NCI-H2171 (cell line): ENCODE measurements around the gene TBXAS1.

Experiments used
- DNase-seq: peaks from one replicate; lab custom pipeline; 2025; lab: John Stamatoyannopoulos, UW

TBXAS1 gene

DNA sequence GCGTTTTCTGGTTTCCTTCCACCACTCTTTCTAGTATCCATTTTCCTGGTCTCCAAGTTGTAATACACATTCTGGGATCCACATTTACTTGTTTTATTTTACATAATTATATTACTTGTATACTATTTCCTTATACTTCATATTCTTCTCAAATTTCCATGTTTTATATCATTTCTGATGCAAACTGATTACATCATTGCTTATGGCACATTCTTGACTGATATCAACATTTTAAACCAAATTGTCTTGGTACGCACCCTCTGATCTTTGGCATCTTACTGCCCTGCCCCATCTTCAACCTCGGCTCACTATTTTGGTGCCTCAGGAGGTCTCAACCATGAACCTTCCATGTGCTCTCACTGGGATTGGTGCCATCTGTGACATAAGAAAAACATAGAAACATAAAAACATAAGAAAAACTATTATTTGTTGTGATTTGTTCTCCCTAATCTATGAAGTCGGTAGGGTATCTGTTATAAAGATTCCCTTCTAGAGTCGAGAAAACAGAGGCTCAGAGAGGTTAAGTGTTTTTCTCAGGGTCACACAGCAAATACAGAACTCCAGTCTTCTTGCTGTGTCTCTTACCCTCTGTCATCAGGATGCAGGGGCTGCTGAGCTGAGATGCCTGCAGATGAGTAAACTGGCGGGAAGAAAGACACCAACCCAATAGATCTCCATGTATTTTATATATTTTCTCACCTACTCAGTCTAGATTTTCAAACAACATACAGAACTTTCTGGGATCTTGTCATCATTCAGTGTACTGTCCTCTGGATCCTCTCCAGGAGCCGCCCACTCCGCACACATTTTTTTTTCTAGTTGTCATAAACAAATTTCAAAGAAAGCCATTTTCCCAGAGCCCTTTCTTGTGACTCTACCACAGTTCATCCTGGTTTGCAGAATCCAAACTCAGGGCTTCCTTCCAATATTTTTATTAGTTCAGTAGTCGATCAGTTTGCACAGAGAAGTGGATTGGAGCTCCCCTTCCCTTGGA, 154.2 kb downstream of the TBXAS1 start:
- no peak for DNase-seq

DNA sequence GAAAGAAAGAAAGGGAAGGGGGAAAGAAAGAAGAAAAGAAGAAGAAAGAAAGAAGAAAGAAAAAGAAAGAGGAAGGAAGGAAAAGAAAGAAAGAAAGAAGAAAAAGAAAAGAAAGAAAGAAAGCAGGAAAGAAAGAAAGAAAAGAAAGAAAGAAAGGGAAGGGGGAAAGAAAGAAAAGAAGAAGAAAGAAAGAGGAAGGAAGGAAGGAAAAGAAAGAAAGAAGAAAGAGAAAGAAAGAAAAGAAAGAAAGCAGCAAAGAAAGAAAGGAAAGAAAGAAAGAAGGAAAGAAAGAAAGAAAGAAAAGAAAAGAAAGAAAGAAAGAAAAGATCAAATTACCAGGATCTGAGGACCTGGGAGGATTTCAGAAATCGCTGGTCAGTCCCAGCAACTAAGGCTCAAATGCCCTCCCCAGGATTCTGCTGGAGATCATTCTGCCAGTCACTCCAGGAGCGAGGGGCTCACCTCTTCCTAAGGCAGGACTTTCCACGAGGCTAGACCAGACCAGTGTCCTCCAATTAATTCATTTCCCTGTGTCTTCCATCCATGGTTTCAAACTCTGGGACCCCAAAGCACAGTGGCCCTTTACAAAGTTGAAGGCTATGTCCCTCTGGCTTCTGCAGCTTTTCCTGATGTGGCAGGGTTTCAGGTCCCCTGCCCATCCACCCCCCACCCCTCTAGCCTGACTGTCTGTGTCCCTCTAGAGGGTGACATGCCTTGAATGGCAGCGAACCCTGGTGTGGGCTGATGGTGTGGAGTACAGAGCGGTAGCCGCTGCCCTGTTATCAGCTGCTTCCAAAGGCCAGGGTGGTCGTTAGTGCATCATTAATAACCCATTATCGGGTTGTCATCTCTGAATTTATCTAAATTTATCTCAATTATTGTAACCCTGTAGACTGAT, 155.8 kb downstream of the TBXAS1 start:
- no peak for DNase-seq

DNA sequence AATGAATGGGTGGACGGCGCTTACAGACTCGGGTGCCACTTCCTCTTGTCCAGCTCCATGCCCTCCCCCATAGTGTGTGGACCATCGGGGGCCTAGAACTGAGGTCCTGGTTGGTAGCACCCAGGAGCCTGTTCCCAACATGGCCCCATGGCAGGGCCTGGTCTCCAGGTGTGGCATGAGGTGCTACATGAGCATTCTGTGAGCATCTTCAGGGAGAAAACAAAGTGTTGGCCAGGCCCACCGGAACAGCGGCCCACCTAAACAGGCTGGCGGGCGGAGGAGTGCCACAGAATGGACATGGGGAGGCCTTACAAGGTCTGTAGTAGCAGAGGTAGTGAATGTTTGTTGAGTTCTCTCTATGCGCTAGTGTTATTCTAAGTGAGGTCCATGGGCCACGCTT, 156.7 kb downstream of the TBXAS1 start:
- no peak for DNase-seq

DNA sequence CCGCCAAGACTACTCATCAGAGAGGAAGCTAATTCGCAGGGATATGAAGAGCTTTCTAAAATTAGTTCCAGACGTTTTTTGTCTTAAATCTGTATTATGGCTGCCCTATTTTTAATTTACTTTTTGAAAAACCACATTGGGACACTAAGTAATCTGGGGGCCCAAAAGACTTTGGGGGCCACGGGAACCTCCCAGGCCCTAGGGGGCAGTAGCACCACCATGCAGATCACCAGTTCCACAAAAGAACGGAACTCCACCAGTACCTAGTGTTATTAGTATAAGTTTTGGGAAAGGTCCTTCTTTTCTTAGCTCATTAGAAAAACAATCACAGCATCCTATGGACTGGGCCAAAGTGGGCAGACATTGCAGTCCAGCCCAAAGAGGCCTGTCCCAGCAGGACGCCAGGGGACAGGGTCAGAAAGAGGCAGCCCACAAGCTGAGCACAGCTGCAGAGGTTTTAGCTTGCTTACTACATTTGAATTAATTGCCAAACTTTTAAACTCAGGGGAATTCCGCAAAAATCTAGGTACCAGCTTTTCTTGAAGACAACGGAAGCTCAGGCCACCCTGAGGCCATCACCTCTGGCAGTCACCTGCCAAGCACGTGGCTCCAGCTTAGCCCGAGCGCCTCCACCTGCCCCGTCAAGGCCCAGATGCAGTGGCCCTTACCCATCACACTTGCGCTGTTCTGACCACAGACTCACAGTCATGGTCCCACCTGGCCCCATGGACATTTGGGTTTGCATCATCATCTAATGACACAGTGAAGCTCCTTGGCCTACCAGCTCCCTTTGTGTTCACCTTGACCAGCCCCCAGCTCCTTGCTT, 158.8 kb downstream of the TBXAS1 start:
- DNase-seq, result no peak

DNA sequence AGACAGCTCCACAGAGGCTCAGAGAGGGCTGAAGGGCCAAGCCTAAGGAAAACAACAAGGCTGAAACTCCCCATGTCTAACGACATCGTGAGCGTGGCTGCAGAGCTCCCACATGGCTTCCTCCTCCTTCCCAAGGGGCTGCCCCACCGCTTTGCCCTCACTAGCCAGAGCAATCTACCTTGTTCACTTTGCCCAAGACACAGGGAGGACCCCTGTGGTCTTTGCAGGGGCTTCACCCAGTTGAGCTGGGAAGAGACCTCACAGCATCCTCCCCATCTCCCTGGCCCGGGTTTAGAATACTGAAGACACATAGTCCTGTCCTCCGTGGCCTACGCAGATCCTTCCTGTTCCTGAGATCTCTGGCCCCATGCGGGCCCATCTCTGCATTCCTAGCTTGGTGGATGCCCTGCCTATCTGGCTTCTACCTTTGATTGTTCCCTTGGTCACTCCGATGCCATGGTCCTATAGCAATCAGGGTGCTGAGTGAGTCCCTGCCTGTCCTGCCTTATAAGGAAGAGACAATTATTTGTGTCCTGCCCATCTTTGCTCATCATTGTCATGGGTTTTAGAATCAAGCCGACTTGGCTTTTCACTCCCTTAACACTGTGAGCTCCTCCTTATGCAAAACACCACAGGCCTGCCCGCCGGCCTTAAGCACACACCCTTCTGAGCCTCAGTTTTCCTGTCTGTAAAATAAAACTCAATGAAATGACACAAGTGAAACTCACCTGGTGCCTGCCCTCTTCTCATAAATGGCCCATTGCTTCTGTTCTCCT, 160.5 kb downstream of the TBXAS1 start:
- no peak for DNase-seq

DNA sequence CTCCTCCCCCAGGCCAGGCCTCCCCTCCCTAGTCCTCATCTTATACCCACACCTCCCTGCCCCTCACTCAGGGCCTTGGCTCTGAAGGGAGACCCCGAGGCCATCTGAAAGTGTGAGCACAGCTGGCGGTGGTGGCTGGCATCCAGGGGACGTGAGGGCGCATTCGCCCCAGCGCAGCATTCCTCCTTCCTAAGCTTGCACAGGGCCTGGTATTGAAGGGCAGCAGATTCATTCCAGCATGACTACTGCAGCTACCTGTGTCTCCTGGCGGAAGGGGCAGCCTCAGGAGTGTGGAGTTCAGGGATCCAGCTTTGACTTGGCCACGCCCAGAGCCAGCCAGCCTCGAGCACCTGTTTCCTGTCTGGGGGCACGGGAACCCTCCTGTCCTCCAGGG, 161.1 kb downstream of the TBXAS1 start:
- DNase-seq, result no peak

DNA sequence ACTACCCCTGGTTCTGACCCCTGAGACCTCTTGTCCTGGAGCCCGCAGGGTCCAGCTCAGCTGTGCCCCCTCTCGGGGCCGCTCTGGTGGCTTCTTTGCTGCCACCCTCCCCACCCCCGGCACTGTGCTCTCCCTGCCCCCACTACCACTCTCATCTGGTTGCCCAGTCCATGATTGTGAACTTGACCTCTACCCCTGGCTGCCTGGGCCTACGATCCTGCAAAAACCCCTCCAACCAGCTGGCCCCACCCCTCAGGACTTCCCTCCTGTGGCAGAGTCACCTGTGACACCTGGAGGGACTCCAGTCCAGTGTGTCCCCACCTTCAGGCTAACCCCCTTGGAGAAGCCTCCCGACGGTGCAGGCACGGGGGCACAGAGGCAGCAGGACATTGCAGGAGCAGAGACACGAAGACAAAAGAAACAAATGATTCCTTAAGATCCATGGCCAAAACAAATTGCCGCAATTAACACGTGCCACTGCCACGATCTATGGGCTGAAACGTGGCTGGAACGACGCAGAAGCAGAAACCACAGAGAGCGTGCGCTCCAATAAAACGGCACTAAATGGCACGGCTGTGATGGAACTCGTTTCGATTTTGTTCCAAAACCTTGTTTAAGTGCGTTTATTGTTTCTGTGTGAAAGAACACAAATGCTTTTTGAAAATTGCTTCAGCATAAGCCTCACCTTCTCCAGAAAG, 161.7 kb downstream of the TBXAS1 start:
- DNase-seq, result no peak

DNA sequence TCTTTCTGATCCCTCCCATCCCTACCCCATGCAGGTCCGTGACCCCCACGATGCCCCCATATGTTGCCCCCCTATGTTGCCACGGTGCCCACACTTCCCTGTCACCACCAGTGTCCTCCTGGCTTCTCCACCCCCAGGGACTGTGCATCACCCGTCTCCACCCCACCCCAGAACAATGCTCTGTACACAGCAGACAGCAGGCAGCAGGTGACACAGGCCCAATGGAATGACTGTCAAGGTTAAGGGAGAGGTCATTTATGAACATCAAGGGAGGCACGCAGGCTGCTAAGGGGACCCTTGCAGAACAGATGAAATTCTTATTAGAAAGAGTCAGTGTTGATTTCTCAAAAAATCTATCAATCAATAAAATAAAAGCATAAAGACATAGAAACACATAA, 162.2 kb downstream of the TBXAS1 start:
- DNase-seq, result no peak

DNA sequence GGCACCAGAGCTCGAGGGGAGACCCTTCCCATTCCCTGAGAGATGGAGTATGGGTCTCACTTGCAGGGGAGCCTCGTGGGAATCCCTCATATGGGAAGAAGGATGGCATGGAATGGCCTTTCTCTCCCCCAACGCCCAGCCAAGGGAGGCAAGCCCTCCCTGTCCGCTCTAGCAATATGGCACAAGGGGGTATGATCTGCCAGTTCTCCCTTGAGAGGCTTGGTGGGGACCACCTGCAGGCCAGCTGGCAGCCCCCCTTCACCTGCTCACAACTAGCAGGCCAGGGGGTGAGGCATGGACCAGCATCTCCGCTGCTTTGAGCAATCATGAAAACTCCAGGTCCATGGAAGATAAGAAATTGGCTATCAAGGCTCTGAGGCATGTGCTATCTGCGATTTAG, 162.8 kb downstream of the TBXAS1 start:
- no peak for DNase-seq

DNA sequence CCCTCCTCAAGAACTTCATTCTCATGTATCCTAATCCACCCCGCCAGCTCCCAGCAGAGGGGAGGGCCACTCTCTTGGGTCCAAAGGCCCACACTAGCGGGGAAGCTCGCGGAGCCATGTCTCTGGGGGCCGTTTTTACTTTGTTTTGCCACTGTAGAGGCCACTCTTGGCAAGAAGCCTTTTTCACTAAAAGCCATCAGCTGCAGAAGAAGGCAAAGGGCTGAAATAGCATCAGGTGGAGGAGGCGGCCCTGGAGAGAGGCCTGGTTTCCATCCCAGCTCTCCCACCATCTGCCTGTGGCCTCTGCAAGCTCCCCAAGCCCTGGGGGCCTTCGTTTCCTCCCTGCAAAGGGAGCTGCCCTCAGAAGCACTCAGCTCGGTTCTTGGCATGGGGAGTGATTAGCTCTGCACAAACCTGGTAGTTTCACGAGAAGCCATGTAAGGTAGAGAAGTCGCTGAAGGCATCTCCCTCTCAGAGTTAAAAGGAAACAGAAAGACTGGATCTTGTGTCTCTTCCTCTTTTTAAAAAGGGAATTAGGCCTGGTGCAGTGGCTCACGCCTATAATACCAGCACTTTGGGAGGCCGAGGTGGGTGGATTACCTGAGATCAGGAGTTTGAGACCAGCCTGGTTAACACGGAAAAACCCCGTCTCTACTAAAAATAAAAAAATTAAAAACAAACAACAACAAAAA, 163.4 kb downstream of the TBXAS1 start:
- DNase-seq, result no peak

DNA sequence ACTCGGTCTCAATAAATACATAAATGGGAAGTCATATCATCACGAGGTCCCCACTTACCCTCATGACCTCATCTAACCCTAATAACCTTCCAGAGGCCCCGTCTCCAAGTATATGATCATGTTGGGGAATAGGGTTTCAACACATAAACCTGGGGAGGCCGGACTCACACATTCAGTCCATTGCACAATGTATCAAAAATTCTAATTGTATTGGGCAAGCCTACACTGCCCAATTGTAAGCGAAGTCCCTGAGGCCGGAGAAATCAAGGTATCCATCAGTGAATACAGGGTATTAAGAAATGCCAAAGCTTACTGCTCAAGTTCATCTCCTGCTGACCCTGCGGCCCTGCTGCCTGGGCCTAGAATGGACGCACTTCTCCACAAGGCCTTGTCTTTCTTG, 164.1 kb downstream of the TBXAS1 start:
- DNase-seq, result no peak

DNA sequence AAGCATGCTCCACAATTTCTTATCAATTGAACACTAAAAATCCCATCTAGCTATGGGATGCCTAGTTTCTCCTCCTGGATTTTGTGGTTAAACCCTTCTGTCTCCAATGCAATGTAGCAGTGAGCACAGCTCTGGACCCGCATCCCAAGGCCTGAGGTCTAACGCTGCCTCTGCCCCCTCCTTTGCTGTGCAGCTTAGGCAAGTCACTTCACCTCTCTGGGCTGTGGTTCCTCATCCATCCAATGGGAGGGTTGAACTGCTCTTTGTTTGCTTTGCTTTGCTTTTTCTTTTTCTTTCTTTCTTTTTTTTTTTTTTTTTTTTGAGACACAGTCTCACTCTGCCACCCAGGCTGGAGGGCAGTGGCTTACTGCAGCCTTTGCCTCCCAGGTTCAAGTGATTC, 164.5 kb downstream of the TBXAS1 start:
- DNase-seq, result no peak

DNA sequence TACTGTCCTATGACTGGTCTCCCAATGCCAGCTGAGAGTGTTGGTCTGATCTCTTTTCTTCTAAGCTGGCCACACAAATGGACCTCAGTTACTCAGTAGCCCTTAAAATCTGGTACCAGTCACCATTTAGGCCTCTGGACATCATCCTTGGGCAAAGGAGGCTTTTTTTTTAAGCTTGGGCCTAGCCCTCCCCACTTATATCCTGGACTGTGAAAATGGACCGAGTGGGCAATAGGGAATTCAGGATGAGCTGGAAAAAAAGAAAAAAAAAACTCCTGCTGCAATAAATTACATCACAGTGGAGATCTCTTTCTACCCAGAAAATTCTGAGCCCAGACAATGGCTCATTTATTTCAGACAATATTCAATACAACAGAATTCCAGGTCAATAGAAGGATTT, 165.3 kb downstream of the TBXAS1 start:
- no peak for DNase-seq

DNA sequence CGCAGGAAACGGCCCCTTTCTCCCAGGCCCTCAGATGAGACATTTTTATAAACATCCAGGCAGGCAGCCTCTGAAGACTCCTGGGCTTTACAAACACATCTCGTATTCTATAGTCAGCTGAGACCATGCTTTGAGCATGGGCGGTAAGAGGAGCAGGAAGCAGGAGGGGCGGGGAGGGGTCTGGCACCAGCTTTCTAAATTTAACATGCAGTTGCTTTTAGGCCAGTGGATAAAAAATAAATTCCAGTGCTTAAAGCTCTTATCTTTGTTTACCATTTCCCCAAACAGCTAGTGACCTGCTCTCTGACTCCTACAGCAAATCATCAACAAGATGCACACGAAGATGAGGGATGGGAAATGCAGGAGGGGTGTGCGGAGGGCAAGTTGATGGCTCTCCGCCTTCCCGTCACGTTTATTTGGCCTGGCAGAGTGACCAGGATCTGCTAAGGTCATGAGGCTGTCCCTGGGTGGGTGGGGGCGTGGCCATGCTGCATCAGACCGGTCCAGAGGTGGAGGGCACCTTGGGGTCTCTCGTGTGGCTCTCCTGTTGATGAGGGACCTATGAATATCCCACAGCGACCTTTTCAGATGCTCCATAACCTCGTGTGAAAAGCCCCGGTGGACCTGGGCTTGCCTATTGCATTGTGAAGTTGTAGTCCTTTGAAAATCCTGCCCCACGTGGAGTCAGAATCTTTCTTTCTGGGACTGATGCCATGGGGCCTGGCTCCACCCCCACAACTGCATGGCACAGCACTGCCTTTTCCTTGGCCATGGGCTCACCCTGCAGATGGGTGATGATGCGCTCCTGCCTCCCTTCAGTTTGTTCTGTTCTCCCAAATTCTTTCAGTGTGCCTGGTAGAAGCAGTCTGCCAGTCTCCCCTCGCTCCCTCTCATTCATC, 166.2 kb downstream of the TBXAS1 start:
- DNase-seq, result no peak

DNA sequence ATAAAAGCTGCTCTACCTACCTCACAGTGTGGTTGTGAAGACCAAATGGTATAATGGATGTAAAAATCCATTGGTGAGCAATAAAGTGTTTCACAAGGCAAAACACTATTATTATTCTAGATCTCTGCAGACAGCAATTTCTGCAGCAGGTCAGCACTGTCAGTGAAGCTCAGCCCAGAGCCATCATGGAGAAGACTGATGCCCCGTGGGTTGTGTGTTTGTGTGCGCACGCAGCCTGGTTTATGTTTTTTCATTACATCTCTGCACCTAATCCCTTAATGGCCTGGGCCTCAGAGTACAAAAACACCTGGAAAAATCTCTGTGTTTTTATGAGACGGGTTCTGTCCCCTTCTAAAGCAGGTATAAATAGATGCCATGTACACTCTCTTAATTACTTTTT, 169.5 kb downstream of the TBXAS1 start:
- DNase-seq, result no peak

DNA sequence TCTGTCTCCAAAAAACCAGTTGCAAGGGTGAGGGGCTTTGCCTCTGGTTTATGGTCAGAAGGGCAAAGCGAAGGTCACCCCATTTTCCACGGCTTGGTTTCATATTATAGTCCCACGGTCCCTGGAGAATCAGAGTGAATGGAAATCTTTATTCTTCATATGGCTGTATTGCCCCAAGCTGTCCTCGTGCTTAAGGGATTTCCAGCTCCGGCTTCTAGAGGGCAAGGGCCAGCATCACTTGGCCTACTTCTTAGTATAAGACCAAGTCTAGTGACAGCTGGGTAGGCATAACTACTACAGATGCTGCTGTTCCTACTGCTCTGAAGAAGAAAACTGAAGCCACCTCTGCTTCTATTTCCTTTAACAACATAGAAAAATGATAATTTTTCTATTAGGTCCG, 170.5 kb downstream of the TBXAS1 start:
- no peak for DNase-seq

DNA sequence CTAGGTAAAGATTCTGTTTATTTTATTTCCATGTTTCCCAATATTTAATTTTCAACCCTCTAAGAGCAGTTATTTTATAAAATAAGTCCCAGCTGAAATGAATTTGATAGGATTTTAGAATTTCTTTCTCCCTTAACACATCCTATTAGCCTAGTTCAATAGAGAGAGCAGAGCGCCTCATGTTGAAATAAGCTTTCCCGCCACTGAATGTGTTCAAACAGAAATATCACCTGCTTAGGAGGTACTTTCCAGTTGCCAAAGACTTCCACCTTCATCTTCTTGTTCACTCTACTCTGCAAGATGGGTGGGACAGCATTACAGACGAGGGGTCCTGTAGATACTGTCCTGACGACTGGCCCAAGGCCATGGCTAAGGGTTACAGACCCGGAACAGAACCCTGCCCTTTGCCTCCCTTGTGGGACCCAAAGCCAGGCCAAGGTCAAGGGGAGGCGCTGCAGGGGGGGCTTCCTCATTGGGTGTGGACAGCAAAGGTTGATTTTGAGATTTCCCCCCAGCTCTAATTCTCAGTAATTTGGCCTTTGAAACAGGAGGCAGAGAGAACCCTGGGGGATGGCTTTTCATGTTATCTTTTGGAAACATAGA, 171.7 kb downstream of the TBXAS1 start:
- DNase-seq, result no peak

DNA sequence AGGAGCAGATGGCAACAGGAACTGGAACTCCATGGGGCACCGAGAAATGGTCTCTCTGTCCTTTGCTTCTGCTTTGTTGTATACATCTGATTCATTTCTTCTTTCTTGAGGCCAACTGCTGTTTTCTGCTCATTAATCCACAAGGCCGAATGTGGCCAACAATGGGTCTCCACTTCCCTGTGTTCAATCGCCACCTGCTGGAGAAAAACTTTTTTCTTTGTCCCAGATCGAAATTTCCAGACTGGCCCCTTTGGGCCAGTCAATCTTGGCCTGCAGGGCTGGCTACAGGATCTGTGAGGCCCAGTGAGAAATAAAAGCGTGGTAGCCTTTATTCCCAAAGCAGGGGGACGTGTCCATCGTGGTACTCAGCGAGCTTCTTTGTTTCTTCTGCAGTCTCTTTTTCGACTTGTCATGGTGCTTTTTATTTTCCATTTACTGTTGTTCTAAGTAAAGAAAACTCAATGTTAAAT, 174.9 kb downstream of the TBXAS1 start:
- no peak for DNase-seq
